MM.1S (cell line): ENCODE measurements around the gene PTPRZ1.

ENCODE experiments used
- DNase-seq: peaks from one replicate; pipeline ENCODE4 v3.0.0-alpha.2; 2015
- H2AFZ ChIP-seq: fragments of 300-600 bp; sonication (generic); 2 replicates; pipeline ENCODE4 v1.6.0; 2016; ENCODE audit warnings: antibody characterized with exemption, low read length
- H3F3A ChIP-seq: fragments of 300-600 bp; sonication (generic); 2 replicates; pipeline ENCODE4 v1.6.1; 2016; ENCODE audit warnings: mild to moderate bottlenecking, antibody characterized with exemption, low read length, moderate library complexity, mixed read lengths; ENCODE audit not compliant: insufficient read depth
- H3K27ac ChIP-seq: fragments of 300-600 bp; sonication (generic); 2 replicates; pipeline ENCODE4 v1.5.1; 2016; ENCODE audit warnings: mild to moderate bottlenecking, low read length
- H3K27me3 ChIP-seq: fragments of 300-600 bp; sonication (generic); replicated peaks from 2 replicates; pipeline ENCODE4 v1.6.0; 2016; ENCODE audit warnings: low read length; ENCODE audit not compliant: insufficient read depth
- H3K36me3 ChIP-seq: fragments of 300-600 bp; sonication (generic); replicated peaks from 2 replicates; pipeline ENCODE4 v1.6.1; 2016; ENCODE audit warnings: mild to moderate bottlenecking, low read length, mixed read lengths; ENCODE audit not compliant: insufficient read depth
- H3K4me1 ChIP-seq: fragments of 300-600 bp; sonication (generic); 2 replicates; pipeline ENCODE4 v1.6.1; 2016; ENCODE audit warnings: low read length, mixed read lengths
- H3K4me2 ChIP-seq: fragments of 300-600 bp; sonication (generic); 2 replicates; pipeline ENCODE4 v1.6.0; 2016; ENCODE audit warnings: low read depth, low read length
- H3K4me3 ChIP-seq: fragments of 300-600 bp; sonication (generic); 2 replicates; pipeline ENCODE4 v1.5.1; 2016; ENCODE audit warnings: low read length, mixed read lengths
- H3K79me2 ChIP-seq: fragments of 300-600 bp; sonication (generic); 2 replicates; pipeline ENCODE4 v1.6.1; 2016; ENCODE audit warnings: mixed run types, low read length, mixed read lengths
- H3K9ac ChIP-seq: fragments of 300-600 bp; sonication (generic); 2 replicates; pipeline ENCODE4 v1.6.1; 2016; ENCODE audit warnings: low read length, mixed read lengths
- H3K9me2 ChIP-seq: fragments of 300-600 bp; sonication (generic); replicated peaks from 2 replicates; pipeline ENCODE4 v1.6.1; 2016; ENCODE audit warnings: mild to moderate bottlenecking, low read length, mixed read lengths; ENCODE audit not compliant: insufficient read depth
- H3K9me3 ChIP-seq: fragments of 300-600 bp; sonication (generic); replicated peaks from 2 replicates; pipeline ENCODE4 v1.6.1; 2016; ENCODE audit warnings: mild to moderate bottlenecking, low read length, mixed read lengths; ENCODE audit not compliant: insufficient read depth
- H4K20me1 ChIP-seq: fragments of 300-600 bp; sonication (generic); 2 replicates; pipeline ENCODE4 v1.6.1; 2016; ENCODE audit warnings: mild to moderate bottlenecking, low read length, moderate library complexity, mixed read lengths; ENCODE audit not compliant: insufficient read depth
- CTCF ChIP-seq: fragments of 300-600 bp; sonication (generic); IDR thresholded peaks from 2 replicates; pipeline ENCODE4 v1.5.1; 2016; ENCODE audit warnings: antibody characterized with exemption, low read length, mixed read lengths
- EZH2 ChIP-seq: fragments of 300-600 bp; sonication (generic); optimal IDR thresholded peaks from 2 replicates; pipeline ENCODE3; 2017; ENCODE audit warnings: low read depth, mild to moderate bottlenecking, antibody characterized with exemption, low read length, mixed read lengths
- EZH2phosphoT487 ChIP-seq: fragments of 300-600 bp; sonication (generic); IDR thresholded peaks from 2 replicates; pipeline ENCODE4 v1.6.1; 2018; ENCODE audit warnings: antibody characterized with exemption, low read length

Gene PTPRZ1

DNA sequence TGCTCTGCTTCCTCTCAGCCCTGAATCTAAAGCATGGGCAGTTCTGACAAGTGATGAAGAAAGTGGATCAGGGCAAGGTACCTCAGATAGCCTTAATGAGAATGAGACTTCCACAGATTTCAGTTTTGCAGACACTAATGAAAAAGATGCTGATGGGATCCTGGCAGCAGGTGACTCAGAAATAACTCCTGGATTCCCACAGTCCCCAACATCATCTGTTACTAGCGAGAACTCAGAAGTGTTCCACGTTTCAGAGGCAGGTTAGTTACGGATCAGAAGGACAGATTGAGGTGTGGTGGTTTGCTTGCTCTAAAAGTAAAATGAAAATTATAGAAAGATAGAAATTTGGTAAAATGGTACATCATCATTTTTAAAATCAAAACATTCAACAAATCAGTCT, 140.7 kb downstream of the PTPRZ1 start:
- Histone ChIP-seq H3K27ac (no peak overlapping the region), H3K36me3 (no peaks in the 10 kb centered on the region), H3K9me3 (no peaks in the 10 kb centered on the region), H3K27me3 (no peaks in the 10 kb centered on the region), H2AFZ (no peak overlapping the region), H3K79me2 (no peaks in the 10 kb centered on the region), H3K4me2 (no peak overlapping the region), H4K20me1 (no peaks in the 10 kb centered on the region), H3K4me1 (peaks cover 13% of the 10 kb centered on the region), H3F3A (peaks cover 5% of the 10 kb centered on the region; the same call in 1 of the 2 replicates), H3K9me2 (no peaks in the 10 kb centered on the region), H3K4me3 (no peak overlapping the region), H3K9ac (no peak overlapping the region)
- no peak for TF ChIP-seq EZH2phosphoT487
- no peak for TF ChIP-seq EZH2
- TF ChIP-seq CTCF: no peak
- no peak for DNase-seq

GRCh38 chr7:122014697-122015096, 141.7 kb downstream of the PTPRZ1 start:
- Histone ChIP-seq H3K4me2 (no peak overlapping the region), H3K4me1 (peaks cover 13% of the 10 kb centered on the region), H4K20me1 (no peaks in the 10 kb centered on the region), H3K27ac (no peak overlapping the region), H3K9me3 (no peaks in the 10 kb centered on the region), H3K9ac (no peak overlapping the region), H3K9me2 (no peaks in the 10 kb centered on the region), H3K79me2 (no peaks in the 10 kb centered on the region), H3K36me3 (no peaks in the 10 kb centered on the region), H3K4me3 (no peak overlapping the region), H2AFZ (no peak overlapping the region), H3F3A (peaks cover 5% of the 10 kb centered on the region; the same call in 1 of the 2 replicates), H3K27me3 (no peaks in the 10 kb centered on the region)
- TF ChIP-seq EZH2phosphoT487: no peak
- TF ChIP-seq CTCF: peak; percentile 36
- peak; percentile 25 for DNase-seq

- Histone ChIP-seq H3K9ac (no peak overlapping the region), H3K4me2 (peak overlapping the region; percentile 16; the same call in 1 of the 2 replicates), H3F3A (peaks cover 5% of the 10 kb centered on the region; the same call in 1 of the 2 replicates), H3K79me2 (no peaks in the 10 kb centered on the region), H3K9me2 (no peaks in the 10 kb centered on the region), H2AFZ (no peak overlapping the region), H3K4me3 (no peak overlapping the region), H3K27me3 (no peaks in the 10 kb centered on the region), H3K4me1 (peaks cover 7% of the 10 kb centered on the region), H3K27ac (no peak overlapping the region; the same call in 1 of the 2 replicates), H3K9me3 (no peaks in the 10 kb centered on the region), H3K36me3 (no peaks in the 10 kb centered on the region), H4K20me1 (no peaks in the 10 kb centered on the region)
- DNase-seq: peak; percentile 87
- TF ChIP-seq CTCF (no peak), EZH2phosphoT487 (no peak), EZH2 (no peak)
Observed at GRCh38 chr7:122018032-122018431, 145.1 kb downstream of the PTPRZ1 start.
